ENCODE results near the gene CDC42EP5. TPM values are rescaled to one million over a fixed set of nuclear protein-coding genes. Genes with fewer than 3 reads are reported as not detected.
A peak's percentile ranks its signal among the peaks of the same experiment; 100 is the strongest.

CDC42EP5 gene
- total and polyA plus RNA-seq, 10 of the 15 experiments (the other 5 are each of a cell fraction or from before 2014, with no cell fraction given): 0.42 to 1.8 (median 1.4) TPM; not detected in 6

DNA sequence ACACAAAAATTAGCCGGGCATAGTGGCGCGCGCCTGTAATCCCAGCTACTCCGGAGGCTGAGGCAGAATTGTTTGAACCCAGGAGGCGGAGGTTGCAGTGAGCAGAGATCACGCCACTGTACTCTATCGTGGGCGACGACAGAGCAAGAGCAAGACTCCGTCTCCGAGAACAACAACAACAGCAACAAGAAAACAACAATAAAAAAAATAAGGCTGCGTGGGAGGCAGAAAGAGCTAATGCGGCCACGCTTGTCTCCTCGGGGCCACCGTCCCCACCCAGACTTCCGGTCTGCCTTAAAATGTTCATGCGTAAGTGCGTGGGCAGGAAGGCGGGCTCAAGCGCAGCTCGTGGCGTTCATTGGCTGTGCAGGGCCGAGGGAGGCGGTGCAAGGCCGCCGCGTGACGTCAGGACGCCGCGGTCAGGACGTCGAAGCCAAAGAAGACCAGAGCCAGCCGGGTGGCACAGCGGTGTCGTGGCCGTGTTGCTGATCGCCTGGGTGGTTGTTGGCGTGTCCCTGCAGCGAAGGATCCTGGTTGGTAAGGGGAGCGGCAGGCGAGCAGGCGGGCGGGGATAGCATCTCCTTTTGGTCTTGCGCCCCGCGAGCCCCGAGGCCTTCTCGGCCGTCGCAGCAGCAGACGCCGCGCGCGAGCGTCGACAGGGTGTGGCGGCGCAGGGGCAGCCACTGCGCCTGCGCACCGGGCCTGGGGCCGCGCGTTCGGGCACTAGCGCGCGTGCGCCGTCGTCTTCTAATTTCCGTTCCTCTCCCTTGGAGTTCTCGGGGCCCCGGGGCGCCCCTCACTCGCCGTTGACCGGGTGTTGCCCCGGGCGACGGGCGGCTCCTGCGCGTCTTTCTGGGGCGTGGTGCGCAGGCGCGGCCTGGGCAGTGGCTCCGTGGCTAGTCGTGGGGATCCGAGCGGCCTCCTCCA, 24.1 kb downstream of the CDC42EP5 start, which contains the start of gene LENG8 (continued):
- TF ChIP-seq NR2C1 (IDR thresholded peaks at IDR 0.05) (0 out of 2 replicates have a peak, but pooled peaks have one; percentile 24), PAX5 (IDR thresholded peaks at IDR 0.05; ENCODE audit: borderline replicate concordance, low read depth, low read length) (peak; percentile 65; the same call in 1 of the 2 replicates), TBL1XR1 (IDR thresholded peaks at IDR 0.05; ENCODE audit: low read depth, low read length) (no peak), CREB1 (IDR thresholded peaks at IDR 0.05; ENCODE audit: low read depth) (peak; percentile 96), SRF (IDR thresholded peaks at IDR 0.05; ENCODE audit: low read depth in 2 of 2, low read length in 2 of 2) (peak; percentile 99), CHD2 (IDR thresholded peaks at IDR 0.05; ENCODE audit: borderline replicate concordance, low read depth, low read length) (peak; percentile 69; the same call in 1 of the 2 replicates), SREBF1 (IDR thresholded peaks at IDR 0.05; ENCODE audit: low read length) (no peak), RCOR1 (conservative IDR thresholded peaks at IDR 0.05; ENCODE audit: low read depth, low read length) (0 out of 2 replicates have a peak, but pooled peaks have one; percentile 46), ZBED1 (IDR thresholded peaks at IDR 0.05; ENCODE audit: borderline replicate concordance) (peak; percentile 39; the same call in 1 of the 2 replicates), NFYB (IDR thresholded peaks at IDR 0.05; ENCODE audit: insufficient read depth, low read depth, low read length) (peak; percentile 94), YY1 (IDR thresholded peaks at IDR 0.05; ENCODE audit: low read depth, low read length) (0 out of 2 replicates have a peak, but pooled peaks have one; percentile 6), ZZZ3 (IDR thresholded peaks at IDR 0.05; ENCODE audit: control insufficient read depth, insufficient read length, low read depth) (no peak)
- TF ChIP-seq, protein P1, sequence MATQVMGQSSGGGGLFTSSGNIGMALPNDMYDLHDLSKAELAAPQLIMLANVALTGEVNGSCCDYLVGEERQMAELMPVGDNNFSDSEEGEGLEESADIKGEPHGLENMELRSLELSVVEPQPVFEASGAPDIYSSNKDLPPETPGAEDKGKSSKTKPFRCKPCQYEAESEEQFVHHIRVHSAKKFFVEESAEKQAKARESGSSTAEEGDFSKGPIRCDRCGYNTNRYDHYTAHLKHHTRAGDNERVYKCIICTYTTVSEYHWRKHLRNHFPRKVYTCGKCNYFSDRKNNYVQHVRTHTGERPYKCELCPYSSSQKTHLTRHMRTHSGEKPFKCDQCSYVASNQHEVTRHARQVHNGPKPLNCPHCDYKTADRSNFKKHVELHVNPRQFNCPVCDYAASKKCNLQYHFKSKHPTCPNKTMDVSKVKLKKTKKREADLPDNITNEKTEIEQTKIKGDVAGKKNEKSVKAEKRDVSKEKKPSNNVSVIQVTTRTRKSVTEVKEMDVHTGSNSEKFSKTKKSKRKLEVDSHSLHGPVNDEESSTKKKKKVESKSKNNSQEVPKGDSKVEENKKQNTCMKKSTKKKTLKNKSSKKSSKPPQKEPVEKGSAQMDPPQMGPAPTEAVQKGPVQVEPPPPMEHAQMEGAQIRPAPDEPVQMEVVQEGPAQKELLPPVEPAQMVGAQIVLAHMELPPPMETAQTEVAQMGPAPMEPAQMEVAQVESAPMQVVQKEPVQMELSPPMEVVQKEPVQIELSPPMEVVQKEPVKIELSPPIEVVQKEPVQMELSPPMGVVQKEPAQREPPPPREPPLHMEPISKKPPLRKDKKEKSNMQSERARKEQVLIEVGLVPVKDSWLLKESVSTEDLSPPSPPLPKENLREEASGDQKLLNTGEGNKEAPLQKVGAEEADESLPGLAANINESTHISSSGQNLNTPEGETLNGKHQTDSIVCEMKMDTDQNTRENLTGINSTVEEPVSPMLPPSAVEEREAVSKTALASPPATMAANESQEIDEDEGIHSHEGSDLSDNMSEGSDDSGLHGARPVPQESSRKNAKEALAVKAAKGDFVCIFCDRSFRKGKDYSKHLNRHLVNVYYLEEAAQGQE (IDR thresholded peaks at IDR 0.05; ENCODE audit: low read depth, low read length): 0 out of 2 replicates have a peak, but pooled peaks have one; percentile 10
- TF ChIP-seq, protein P2, sequence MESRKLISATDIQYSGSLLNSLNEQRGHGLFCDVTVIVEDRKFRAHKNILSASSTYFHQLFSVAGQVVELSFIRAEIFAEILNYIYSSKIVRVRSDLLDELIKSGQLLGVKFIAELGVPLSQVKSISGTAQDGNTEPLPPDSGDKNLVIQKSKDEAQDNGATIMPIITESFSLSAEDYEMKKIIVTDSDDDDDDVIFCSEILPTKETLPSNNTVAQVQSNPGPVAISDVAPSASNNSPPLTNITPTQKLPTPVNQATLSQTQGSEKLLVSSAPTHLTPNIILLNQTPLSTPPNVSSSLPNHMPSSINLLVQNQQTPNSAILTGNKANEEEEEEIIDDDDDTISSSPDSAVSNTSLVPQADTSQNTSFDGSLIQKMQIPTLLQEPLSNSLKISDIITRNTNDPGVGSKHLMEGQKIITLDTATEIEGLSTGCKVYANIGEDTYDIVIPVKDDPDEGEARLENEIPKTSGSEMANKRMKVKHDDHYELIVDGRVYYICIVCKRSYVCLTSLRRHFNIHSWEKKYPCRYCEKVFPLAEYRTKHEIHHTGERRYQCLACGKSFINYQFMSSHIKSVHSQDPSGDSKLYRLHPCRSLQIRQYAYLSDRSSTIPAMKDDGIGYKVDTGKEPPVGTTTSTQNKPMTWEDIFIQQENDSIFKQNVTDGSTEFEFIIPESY (IDR thresholded peaks at IDR 0.05): no peak
- TF ChIP-seq, protein P3, sequence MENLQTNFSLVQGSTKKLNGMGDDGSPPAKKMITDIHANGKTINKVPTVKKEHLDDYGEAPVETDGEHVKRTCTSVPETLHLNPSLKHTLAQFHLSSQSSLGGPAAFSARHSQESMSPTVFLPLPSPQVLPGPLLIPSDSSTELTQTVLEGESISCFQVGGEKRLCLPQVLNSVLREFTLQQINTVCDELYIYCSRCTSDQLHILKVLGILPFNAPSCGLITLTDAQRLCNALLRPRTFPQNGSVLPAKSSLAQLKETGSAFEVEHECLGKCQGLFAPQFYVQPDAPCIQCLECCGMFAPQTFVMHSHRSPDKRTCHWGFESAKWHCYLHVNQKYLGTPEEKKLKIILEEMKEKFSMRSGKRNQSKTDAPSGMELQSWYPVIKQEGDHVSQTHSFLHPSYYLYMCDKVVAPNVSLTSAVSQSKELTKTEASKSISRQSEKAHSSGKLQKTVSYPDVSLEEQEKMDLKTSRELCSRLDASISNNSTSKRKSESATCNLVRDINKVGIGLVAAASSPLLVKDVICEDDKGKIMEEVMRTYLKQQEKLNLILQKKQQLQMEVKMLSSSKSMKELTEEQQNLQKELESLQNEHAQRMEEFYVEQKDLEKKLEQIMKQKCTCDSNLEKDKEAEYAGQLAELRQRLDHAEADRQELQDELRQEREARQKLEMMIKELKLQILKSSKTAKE (IDR thresholded peaks at IDR 0.05; ENCODE audit: low read depth, poor library complexity, severe bottlenecking): no peak
- TF ChIP-seq, protein P4, sequence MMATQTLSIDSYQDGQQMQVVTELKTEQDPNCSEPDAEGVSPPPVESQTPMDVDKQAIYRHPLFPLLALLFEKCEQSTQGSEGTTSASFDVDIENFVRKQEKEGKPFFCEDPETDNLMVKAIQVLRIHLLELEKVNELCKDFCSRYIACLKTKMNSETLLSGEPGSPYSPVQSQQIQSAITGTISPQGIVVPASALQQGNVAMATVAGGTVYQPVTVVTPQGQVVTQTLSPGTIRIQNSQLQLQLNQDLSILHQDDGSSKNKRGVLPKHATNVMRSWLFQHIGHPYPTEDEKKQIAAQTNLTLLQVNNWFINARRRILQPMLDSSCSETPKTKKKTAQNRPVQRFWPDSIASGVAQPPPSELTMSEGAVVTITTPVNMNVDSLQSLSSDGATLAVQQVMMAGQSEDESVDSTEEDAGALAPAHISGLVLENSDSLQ (IDR thresholded peaks at IDR 0.05): peak; percentile 64
- TF ChIP-seq, protein P5, sequence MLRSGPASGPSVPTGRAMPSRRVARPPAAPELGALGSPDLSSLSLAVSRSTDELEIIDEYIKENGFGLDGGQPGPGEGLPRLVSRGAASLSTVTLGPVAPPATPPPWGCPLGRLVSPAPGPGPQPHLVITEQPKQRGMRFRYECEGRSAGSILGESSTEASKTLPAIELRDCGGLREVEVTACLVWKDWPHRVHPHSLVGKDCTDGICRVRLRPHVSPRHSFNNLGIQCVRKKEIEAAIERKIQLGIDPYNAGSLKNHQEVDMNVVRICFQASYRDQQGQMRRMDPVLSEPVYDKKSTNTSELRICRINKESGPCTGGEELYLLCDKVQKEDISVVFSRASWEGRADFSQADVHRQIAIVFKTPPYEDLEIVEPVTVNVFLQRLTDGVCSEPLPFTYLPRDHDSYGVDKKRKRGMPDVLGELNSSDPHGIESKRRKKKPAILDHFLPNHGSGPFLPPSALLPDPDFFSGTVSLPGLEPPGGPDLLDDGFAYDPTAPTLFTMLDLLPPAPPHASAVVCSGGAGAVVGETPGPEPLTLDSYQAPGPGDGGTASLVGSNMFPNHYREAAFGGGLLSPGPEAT (IDR thresholded peaks at IDR 0.05; ENCODE audit: low read depth): peak; percentile 78

All from GM12878 (cell line).